GM23338 (cell line): ENCODE results near the gene FRMD4A.

Source experiments
- CREB1 ChIP-seq: fragments of 250-450 bp; sonication (Bioruptor Pico); IDR thresholded peaks from 2 replicates; pipeline ENCODE4 v1.5.0; 2020; ENCODE audit warnings: low read depth, mild to moderate bottlenecking, moderate library complexity
- CTCF ChIP-seq, 2 experiments: fragments of 200-600 bp in 1 of 2; sonication (generic) in 1 of 2; conservative IDR thresholded peaks; 2 replicates each; pipeline versions ENCODE4 v1.5.1 to v1.6.1; 2016 to 2017; ENCODE audit warnings: antibody characterized with exemption in 2 of 2, low read depth in 2 of 2, mild to moderate bottlenecking in 2 of 2, moderate library complexity in 1 of 2
- ETS1 ChIP-seq: IDR thresholded peaks from 2 replicates; pipeline ENCODE4 v1.6.1; 2016; ENCODE audit warnings: antibody characterized with exemption
- EZH2 ChIP-seq: fragments of 200-600 bp; sonication (generic); IDR thresholded peaks from one replicate; pipeline ENCODE4 v1.8.0; 2017; ENCODE audit warnings: antibody characterized with exemption, mild to moderate bottlenecking, low read depth; ENCODE audit not compliant: unreplicated experiment
- EZH2phosphoT487 ChIP-seq: fragments of 200-600 bp; sonication (generic); IDR thresholded peaks from one replicate; pipeline ENCODE4 v1.8.1; 2018; ENCODE audit warnings: antibody characterized with exemption; ENCODE audit not compliant: unreplicated experiment
- JUNB ChIP-seq: IDR thresholded peaks from one replicate; pipeline ENCODE4 v1.6.1; 2016; ENCODE audit warnings: antibody characterized with exemption; ENCODE audit not compliant: unreplicated experiment
- POLR2AphosphoS5 ChIP-seq: IDR thresholded peaks from 2 replicates; pipeline ENCODE4 v1.6.1; 2016; ENCODE audit warnings: antibody characterized with exemption, low read depth
- STAT1 ChIP-seq: IDR thresholded peaks from one replicate; pipeline ENCODE4 v1.6.1; 2016; ENCODE audit warnings: antibody characterized with exemption; ENCODE audit not compliant: unreplicated experiment
- TF ChIP-seq, protein P1 (sequence below): IDR thresholded peaks from one replicate; pipeline ENCODE4 v1.6.1; 2018; ENCODE audit warnings: antibody characterized with exemption; ENCODE audit not compliant: unreplicated experiment

- TF ChIP-seq EZH2phosphoT487, result no peak
- no peak for TF ChIP-seq CTCF (conservative IDR thresholded peaks at IDR 0.05; ENCODE audit: low read depth in 2 of 2)
- TF ChIP-seq, protein P1, sequence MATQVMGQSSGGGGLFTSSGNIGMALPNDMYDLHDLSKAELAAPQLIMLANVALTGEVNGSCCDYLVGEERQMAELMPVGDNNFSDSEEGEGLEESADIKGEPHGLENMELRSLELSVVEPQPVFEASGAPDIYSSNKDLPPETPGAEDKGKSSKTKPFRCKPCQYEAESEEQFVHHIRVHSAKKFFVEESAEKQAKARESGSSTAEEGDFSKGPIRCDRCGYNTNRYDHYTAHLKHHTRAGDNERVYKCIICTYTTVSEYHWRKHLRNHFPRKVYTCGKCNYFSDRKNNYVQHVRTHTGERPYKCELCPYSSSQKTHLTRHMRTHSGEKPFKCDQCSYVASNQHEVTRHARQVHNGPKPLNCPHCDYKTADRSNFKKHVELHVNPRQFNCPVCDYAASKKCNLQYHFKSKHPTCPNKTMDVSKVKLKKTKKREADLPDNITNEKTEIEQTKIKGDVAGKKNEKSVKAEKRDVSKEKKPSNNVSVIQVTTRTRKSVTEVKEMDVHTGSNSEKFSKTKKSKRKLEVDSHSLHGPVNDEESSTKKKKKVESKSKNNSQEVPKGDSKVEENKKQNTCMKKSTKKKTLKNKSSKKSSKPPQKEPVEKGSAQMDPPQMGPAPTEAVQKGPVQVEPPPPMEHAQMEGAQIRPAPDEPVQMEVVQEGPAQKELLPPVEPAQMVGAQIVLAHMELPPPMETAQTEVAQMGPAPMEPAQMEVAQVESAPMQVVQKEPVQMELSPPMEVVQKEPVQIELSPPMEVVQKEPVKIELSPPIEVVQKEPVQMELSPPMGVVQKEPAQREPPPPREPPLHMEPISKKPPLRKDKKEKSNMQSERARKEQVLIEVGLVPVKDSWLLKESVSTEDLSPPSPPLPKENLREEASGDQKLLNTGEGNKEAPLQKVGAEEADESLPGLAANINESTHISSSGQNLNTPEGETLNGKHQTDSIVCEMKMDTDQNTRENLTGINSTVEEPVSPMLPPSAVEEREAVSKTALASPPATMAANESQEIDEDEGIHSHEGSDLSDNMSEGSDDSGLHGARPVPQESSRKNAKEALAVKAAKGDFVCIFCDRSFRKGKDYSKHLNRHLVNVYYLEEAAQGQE, result no peak
- TF ChIP-seq EZH2, result no peak
- no peak for TF ChIP-seq POLR2AphosphoS5
- no peak for TF ChIP-seq STAT1
- TF ChIP-seq CREB1 (CRISPR knock-in tag), result no peak
- no peak for TF ChIP-seq ETS1
- no peak for TF ChIP-seq JUNB
Measured at GRCh38 chr10:13743101-13743693, 587.5 kb downstream of the FRMD4A start.
